ENCODE results near the gene INF2.

INF2 gene

GRCh38 chr14:104701383-104702076, 12.1 kb downstream of the INF2 start:
- DNase-seq (ENCODE audit: low read depth in 1 of 2, low spot score in 1 of 2), result no peak

GRCh38 chr14:104702106-104702505, 12.7 kb downstream of the INF2 start:
- no peak for DNase-seq (ENCODE audit: low read depth in 1 of 2, low spot score in 1 of 2)

DNA sequence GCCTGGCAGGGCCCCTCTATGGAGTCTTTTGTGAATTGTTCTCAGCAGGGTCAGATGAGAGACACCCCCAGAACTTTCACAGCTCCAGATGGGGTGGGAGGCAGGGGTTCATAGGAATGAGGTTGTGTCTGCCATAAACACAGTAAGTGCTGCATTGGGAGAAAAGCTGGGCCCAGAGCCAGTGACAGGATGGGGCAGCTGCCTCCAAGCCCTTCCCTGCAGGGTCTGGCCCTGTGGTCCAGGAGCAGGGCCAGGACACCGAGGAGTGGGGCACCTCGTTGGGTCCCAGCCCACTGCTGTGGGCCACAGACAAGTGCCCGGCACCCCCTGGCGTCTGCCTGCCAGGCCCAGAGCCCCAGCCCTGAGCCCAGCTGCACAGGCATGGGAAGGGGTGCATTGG, 13.3 kb downstream of the INF2 start:
- no peak for DNase-seq (ENCODE audit: low read depth in 1 of 2, low spot score in 1 of 2)

DNA sequence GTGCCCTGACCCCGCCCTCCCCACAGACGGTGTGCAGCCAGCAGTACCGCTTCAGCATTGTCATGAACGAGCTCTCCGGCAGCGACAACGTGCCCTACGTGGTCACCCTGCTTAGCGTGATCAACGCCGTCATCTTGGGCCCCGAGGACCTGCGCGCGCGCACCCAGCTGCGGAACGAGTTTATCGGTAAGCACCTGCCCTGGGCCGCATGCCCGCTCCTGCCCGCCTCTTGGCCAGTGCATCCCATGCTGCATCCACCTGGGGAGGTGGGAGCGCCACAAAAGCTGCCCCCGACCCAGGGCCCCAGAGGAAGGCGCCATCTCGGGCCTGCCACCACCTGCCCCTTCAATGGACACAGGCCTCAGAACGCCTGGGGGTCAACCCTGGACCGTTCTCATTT, 13.9 kb downstream of the INF2 start:
- DNase-seq (ENCODE audit: low read depth in 1 of 2, low spot score in 1 of 2), result no peak

GRCh38 chr14:104704252-104704651, 14.8 kb downstream of the INF2 start:
- no peak for DNase-seq (ENCODE audit: low read depth in 1 of 2, low spot score in 1 of 2)

DNA sequence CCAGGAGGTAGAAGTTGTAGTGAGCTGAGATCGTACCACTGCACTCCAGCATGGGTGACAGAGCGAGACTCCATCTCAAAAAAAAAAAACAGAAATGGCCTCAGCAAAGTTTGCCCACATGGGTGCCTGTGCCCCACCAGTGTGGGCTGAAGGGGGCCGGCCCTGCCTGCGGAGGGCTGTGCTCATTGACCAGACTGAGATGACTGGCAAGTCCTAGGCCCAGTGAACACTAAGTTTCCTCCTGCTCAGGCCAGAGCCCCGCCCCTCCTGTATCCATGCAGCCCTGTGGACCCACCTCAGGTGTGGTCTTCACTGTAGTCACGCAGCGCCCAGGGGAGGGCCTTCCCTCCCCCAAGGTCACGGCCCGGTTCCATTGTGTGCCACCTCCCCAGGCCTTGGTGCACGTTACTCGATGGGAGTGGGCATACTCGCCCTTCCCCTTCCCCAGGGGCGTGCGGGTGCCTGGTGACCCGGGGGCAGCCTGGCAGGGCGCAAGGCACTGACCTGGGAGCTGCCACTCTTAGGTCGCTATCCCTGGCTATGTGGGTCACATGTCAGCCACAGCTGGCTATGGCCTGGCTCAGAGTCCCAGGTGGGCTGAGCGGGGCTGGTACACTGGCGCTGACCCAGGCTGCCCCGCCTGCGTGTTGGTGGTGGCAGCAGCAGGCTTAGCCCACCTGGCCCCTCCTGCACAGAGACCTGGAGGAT, 16.1 kb downstream of the INF2 start:
- no peak for DNase-seq (ENCODE audit: low read depth in 1 of 2, low spot score in 1 of 2)

DNA sequence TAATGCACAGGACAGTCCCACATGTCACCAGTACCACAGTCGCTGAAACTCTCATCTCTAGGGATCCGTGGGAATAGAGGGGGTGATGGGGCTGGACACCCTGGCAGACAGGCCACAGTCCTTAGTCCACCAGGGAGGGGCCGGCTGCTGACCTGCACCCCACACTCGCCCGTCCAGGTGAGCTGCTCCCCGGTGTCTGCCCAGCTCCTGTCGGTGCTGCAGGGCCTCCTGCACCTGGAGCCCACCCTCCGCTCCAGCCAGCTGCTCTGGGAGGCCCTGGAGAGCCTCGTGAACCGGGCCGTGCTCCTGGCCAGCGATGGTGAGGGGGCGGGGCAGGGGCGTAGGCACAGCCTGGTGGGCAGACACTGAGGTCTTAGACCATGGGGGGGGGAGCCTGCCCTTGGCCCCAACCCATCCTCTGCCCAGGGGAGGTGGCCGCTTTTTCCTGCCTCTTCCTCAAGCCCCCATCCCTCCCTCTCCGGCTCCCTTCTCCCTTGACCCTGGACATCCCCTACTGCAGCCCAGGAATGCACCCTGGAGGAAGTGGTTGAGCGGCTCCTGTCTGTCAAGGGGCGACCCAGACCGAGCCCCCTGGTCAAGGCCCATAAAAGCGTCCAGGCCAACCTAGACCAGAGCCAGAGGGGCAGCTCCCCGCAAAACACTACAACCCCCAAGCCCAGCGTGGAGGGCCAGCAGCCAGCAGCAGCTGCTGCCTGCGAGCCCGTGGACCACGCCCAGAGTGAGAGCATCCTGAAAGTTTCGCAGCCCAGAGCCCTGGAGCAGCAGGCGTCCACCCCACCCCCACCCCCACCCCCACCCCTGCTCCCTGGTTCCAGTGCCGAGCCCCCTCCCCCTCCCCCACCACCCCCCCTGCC, 17.6 kb downstream of the INF2 start:
- no peak for DNase-seq (ENCODE audit: low read depth in 1 of 2, low spot score in 1 of 2)

DNA sequence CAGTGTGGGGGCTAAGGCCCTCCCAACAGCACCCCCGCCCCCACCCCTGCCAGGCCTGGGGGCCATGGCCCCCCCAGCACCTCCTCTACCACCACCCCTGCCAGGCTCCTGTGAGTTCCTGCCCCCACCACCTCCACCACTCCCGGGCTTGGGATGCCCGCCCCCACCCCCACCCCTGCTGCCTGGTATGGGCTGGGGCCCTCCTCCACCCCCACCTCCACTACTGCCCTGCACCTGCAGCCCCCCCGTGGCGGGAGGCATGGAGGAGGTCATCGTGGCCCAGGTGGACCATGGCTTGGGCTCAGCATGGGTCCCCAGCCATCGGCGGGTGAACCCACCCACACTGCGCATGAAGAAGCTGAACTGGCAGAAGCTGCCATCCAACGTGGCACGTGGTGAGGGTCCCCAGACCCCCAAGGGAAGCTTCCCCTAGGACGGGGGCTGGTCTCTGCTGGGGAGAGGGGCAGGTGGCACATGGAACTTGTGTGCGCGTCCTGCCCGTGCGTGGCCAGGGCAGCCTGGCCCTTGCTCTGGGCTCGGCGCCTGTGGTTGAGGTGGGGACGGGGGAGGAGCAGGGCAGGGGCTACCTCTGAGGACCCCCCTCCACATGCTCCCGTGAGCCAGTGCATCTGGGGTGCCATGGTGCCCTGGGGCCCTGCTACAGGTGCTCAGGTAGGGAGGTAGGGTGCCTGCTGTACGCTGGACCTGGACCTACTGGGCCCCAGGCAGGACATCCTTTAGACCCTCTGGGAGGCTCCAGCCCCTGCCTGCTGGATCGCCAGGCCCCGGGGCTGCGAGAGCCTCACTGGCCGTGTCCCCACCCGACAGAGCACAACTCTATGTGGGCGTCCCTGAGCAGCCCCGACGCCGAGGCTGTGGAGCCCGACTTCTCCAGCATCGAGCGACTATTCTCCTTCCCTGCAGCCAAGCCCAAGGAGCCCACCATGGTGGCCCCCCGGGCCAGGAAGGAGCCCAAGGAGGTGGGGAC, 18.5 kb downstream of the INF2 start:
- no peak for DNase-seq (ENCODE audit: low read depth in 1 of 2, low spot score in 1 of 2)

- peak; percentile 52 to 66 for DNase-seq (ENCODE audit: low read depth in 1 of 2, low spot score in 1 of 2)
These were observed 19.3 kb downstream of the INF2 start for GRCh38 chr14:104708606-104709268.

DNA sequence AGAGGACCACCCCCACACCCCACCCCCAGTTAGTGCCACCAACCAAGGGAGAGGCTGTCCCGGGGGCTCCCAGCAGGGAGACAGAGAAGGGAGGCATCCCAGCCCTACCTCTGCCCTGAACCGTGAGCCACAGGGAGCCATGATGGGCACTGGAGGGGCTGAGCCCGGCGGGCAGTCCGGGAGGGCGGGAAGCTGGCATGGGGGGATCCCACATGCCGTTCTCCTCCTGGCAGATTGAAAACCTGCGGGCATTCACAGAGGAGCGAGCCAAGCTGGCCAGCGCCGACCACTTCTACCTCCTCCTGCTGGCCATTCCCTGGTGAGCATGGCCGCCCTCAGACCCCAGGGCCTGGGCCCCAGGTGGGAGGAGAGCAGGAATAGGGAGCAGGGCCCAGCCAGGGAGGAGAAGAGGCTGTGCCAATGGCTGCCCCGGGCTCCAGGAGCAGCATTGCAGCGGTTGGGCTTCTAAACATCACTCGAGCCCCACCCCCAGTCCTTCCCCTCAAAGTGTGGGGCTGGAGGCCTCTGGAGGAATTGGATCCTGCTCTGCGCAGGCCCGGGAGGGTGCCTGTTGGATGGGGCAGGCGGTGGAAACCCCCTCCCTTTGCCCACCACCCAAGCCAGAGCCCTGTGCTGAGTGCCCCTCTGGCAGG, 20.1 kb downstream of the INF2 start:
- no peak for DNase-seq (ENCODE audit: low read depth in 1 of 2, low spot score in 1 of 2)

DNA sequence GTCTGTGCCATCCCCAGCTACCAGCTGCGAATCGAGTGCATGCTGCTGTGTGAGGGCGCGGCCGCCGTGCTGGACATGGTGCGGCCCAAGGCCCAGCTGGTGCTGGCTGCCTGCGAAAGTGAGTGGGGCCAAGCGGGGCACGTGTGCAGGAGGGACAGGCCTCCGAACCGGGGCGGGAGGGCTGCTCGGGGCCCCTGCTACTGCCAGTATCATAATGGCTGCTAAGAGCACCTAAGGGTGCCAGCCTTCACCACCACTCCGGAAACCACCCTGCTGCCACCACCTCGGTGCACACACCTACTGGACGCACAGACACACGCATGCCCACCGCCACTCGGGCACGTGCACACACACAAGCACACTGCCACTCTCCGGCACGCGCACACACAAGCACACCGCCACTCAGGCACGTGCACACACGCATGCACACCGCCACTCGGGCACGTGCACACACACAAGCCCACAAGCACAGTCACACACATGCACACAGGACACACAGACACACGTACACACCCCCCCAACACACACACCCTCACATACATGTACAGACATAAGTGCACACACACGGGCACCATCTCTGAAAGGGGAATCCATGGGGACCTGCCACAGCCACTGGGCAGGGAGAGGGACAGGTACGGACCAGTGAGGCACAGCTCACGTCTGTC, 20.8 kb downstream of the INF2 start:
- DNase-seq (ENCODE audit: low read depth in 1 of 2, low spot score in 1 of 2), result no peak

GRCh38 chr14:104712881-104713734, 23.7 kb downstream of the INF2 start:
- no peak for DNase-seq (ENCODE audit: low read depth in 1 of 2, low spot score in 1 of 2)

DNA sequence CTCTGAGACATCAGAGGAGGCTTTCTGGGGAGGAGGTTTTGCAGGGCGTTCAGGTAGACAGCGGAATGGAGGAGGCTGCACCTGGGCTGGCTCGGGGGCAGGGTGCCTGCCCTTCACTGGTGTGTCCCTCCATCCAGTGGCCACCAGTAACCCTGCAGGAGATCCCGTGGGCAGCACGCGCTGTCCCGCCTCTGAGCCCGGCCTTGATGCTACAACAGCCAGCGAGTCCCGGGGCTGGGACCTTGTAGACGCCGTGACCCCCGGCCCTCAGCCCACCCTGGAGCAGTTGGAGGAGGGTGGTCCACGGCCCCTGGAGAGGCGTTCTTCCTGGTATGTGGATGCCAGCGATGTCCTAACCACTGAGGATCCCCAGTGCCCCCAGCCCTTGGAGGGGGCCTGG, 24.6 kb downstream of the INF2 start:
- no peak for DNase-seq (ENCODE audit: low read depth in 1 of 2, low spot score in 1 of 2)

GRCh38 chr14:104714681-104715080, 25.3 kb downstream of the INF2 start:
- no peak for DNase-seq (ENCODE audit: low read depth in 1 of 2, low spot score in 1 of 2)

DNA sequence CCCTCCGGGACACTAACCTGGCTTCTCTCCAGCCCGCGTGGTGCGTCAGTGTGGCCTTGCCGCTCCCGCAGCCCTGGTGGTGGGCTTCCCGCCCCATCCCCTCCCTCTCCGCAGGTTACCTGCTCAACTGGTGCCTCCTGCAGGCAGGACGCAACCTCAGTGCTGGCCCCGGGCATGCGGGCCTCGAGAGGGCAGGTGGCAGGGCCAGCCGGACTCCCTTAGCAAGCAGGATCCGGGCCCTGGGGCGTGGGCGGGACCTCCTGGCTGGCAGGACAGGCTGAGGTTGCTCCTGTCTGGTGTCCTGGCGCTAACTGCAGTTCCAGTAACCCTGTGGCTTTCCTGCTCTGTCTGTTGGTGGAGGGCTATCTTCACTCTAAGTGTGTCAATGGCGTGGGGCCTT, 26.0 kb downstream of the INF2 start:
- DNase-seq (ENCODE audit: low read depth in 1 of 2, low spot score in 1 of 2), result no peak

- no peak for DNase-seq (ENCODE audit: low read depth in 1 of 2, low spot score in 1 of 2)
These were observed 26.5 kb downstream of the INF2 start for GRCh38 chr14:104715871-104716270.

DNA sequence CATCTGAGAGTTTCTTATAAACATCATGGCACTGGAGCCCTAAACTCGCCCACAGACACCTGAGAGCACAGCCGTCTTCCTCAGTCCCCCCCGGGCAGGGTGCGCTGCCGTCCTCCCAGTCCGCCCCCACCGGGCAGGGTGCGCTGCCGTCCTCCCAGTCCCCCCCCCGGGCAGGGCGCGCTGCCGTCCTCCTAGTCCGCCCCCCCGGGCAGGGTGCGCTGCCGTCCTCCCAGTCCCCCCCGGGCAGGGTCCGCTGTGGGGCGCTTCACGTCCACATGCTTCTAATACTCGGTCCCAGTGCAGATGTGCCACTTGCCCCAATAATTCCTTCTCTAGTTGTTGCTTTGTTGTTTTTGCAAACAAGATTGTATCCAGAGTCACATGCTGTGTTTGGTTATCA, 27.7 kb downstream of the INF2 start:
- DNase-seq (ENCODE audit: low read depth in 1 of 2, low spot score in 1 of 2), result no peak

DNA sequence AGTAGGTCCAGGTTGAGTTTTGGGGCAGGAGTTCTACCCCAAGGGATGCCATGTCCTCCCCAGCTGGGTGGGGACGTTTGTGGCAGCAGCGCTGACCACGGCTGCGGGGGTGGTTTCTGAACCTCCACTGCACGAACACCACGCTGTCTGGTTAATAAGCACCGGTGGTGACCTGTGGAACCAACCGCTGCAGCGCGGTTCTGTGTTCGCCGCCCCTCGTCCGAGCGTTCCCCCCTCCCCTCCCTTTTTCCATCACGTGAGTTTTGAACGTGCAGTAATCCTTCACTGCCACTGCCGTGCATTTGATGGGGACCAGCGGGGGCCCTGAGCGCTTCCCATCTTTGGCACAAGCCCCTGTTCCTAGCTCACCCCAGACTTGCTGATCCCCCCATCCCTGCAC, 28.2 kb downstream of the INF2 start:
- DNase-seq (ENCODE audit: low read depth in 1 of 2, low spot score in 1 of 2), result no peak
